Activated naive CD8-positive, alpha-beta T cell treated with anti-CD3 and anti-CD28 coated beads, Interleukin-2, amount 10 ng/mL, durations not matched to agents 7 days and 5 days (primary cell): Measurements from ENCODE around the gene ZDBF2. TPM values are rescaled to one million over a fixed set of nuclear protein-coding genes. Genes with fewer than 3 reads are reported as not detected.
"Not testable (repeated sequence)": the region's sequence is repeated elsewhere in the genome, so short reads cannot be mapped to it uniquely, and the experiment has no call there.

ENCODE experiments used
- ATAC-seq: fragments of 150-1000 bp; cut with Tn5 transposase; one replicate; pipeline ENCODE4 v1.10.0; 2021; ENCODE audit warnings: low read depth, moderate library complexity
- POLR2A ChIA-PET: fragments of 350-600 bp; sonication (Branson Sonifier 250); formaldehyde crosslinking; loops from one replicate; lab custom pipeline; 2021; ENCODE audit warnings: antibody characterized with exemption; lab: Charles Lee
- DNase-seq: peaks from one replicate; pipeline ENCODE4 v3.0.0; 2021
- H3K27ac Mint-ChIP-seq: one replicate; pipeline ENCODE4 v1.8.0; 2022; ENCODE audit warnings: mild to moderate bottlenecking, mixed read lengths
- H3K27me3 Mint-ChIP-seq: one replicate; pipeline ENCODE4 v1.8.0; 2022; ENCODE audit warnings: mild to moderate bottlenecking, moderate library complexity, mixed read lengths
- H3K36me3 Mint-ChIP-seq: one replicate; pipeline ENCODE4 v1.8.0; 2021; ENCODE audit warnings: mild to moderate bottlenecking, mixed read lengths
- H3K4me1 Mint-ChIP-seq: one replicate; pipeline ENCODE4 v1.8.0; 2021; ENCODE audit warnings: mixed read lengths
- H3K4me3 Mint-ChIP-seq: one replicate; pipeline ENCODE4 v1.8.0; 2022; ENCODE audit warnings: mild to moderate bottlenecking, moderate library complexity, mixed read lengths
- H3K9me3 Mint-ChIP-seq: one replicate; pipeline ENCODE4 v1.8.0; 2021; ENCODE audit warnings: mixed read lengths
- total RNA-seq, 2 experiments: library from RNA; stranded (reverse); gene quantifications; one replicate each; pipeline ENCODE4 v1.2.3, GENCODE V29; 2021

Gene ZDBF2
- total RNA-seq, 2 experiments from 2014 or later = 10.7 to 12.8 TPM

DNA sequence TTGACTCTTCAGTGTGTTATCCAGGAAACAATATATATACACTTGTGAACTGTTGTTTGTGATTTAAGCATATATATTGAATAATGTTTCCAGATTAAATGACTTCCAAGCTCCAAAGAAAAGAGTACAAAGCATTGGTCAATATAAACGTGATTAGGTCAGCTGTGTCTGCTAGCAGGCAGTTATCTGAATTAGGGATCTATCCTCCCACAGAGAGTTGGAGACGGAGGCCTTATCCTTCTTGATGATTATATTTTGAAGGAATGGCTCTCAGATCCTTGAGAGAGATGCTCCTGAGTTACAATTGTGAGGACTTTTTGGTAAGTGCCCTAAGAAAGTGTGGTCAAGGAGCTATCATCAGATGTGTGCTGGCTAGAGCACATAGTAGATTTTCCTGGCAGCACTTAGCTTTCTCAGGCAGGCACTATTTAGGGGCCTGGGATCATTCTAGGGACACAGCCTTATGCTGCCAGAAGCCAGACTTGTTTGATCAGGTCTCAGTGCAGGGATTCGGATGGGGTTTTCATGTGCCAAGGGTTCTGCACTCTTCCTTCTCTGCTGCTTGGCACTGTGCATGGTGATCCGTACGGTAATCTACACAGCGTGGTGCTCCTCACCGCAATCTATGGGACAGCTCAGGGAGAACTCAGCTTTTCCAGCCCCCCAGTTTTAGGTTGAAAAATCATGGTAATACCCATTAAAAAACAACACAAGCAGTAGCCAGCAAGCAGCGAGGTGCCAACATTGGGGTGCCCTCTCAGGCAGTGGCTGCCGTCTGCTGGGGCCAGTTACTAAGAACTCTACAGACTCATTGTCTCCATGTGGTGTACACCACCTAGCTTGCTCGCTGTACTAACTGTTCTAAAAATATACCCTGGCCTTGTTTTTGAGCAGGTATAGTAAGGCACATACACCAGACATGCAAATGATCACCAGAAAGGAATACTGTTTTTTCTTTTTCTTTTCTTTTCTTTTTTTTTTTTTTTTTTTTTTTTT lies 8.0 kb upstream of the ZDBF2 start:
- DNase-seq = no peak
- no peak for ATAC-seq
- no peak overlapping the region for H3K4me3 Mint-ChIP-seq
- H3K27ac Mint-ChIP-seq = no peak overlapping the region
- H3K4me1 Mint-ChIP-seq = peaks cover 6% of the 10 kb centered on the region
- H3K9me3 Mint-ChIP-seq = no peaks in the 10 kb centered on the region
- POLR2A ChIA-PET = no interaction called here
- H3K36me3 Mint-ChIP-seq = no peaks in the 10 kb centered on the region
- H3K27me3 Mint-ChIP-seq = peaks cover 78% of the 10 kb centered on the region

DNA sequence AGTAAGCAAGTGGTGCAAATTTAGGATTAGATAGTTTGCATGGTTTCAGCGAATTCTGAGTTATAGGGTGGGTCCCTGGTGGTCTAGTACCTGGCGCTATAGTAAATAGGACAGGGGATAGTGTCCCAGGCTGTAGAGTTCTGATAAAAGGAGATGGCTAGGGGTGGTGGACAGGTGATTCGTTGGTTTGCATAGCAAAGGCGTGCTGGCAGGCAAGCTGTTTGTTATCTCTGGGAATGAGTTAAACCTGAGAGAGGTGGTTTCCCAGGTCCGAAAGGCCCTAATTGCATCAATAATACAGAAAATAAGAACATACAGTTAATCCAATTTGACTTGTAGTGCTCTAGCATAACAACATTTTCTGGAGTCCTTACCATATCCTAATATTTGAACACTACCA lies 6.9 kb upstream of the ZDBF2 start:
- Mint-ChIP-seq H3K27ac (no peak overlapping the region), H3K9me3 (no peaks in the 10 kb centered on the region), H3K36me3 (no peaks in the 10 kb centered on the region), H3K4me3 (no peak overlapping the region), H3K27me3 (peaks cover 78% of the 10 kb centered on the region), H3K4me1 (peaks cover 6% of the 10 kb centered on the region)
- no peak for ATAC-seq
- no peak for DNase-seq
- POLR2A ChIA-PET = no interaction called here

DNA sequence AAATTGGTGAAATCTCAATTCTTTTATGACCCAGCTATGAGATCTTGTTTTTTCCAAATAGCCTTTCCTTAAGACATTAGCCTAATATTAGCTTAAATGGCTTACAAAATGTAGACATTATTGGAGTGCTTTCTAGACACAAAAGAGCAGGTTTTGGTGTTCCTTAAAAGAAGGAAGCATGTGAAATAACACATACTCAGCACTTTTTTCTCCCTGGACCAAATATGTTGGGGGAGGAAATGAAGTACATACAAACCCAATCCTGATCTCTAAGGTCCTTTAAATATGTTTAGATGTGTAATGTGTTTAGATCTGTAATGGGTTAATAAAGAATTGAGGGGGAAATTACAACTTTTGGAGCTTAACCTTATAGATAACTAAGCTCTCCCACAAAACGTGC lies 3.4 kb upstream of the ZDBF2 start:
- no peaks in the 10 kb centered on the region for H3K36me3 Mint-ChIP-seq
- H3K9me3 Mint-ChIP-seq = no peaks in the 10 kb centered on the region
- peaks cover 12% of the 10 kb centered on the region for H3K4me1 Mint-ChIP-seq
- H3K27me3 Mint-ChIP-seq = peaks cover 67% of the 10 kb centered on the region
- no peak for ATAC-seq
- DNase-seq = no peak
- no peak overlapping the region for H3K27ac Mint-ChIP-seq
- no peak overlapping the region for H3K4me3 Mint-ChIP-seq
- POLR2A ChIA-PET = no interaction called here

GRCh38 chr2:206273905-206274304 lies 558 bp upstream of the ZDBF2 start:
- H3K27ac Mint-ChIP-seq = peak overlapping the region; percentile 4
- H3K36me3 Mint-ChIP-seq = no peaks in the 10 kb centered on the region
- no peak for ATAC-seq
- peaks cover 14% of the 10 kb centered on the region for H3K4me1 Mint-ChIP-seq
- POLR2A ChIA-PET = interaction anchor here (0.5 kb wide), 1 partner anchor 24 kb away, joined by 4 read pairs; no protein-coding TSS in a partner anchor
- H3K27me3 Mint-ChIP-seq = peaks cover 57% of the 10 kb centered on the region
- DNase-seq = no peak
- no peaks in the 10 kb centered on the region for H3K9me3 Mint-ChIP-seq
- H3K4me3 Mint-ChIP-seq = peak overlapping the region; percentile 86

DNA sequence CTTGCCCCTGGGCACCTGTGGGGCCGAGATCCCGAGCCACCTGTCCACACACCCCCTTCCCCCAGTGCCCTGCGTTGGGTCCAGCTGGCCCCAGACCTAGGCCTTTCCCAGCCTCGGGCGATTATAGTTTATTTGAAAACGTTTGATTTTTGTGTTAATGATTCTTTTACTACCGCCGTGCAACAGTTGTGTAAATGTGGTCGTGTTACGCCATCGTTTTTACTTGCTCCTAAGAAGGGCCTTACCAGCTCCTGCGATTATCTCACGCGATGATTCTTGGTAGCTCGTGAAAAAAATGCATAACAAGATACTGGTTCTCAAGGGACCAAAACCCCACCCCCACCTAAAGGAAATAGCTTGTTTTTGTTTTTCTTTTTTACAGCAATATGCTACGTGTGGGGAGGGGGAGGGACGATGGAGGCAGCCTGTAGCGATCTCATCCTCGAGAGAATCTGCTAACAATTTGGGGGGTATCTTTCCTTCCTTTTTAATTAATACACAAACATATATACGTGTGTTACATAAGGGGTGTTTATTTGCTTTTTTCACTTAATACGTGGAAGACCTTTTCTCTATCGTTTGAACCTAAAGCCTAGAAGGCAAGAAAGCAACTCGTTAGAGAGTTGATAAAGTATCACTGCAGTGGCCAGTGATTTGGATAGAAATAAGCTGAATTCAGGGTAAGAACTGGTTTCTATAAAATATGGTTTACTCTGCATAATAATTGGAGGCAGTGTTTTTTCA lies 1.0 kb downstream of the ZDBF2 start:
- Mint-ChIP-seq H3K27ac (peak overlapping the region; percentile 78), H3K4me1 (peaks cover 14% of the 10 kb centered on the region), H3K27me3 (peaks cover 49% of the 10 kb centered on the region), H3K4me3 (peak overlapping the region; percentile 88), H3K36me3 (no peaks in the 10 kb centered on the region), H3K9me3 (no peaks in the 10 kb centered on the region)
- DNase-seq = no peak
- ATAC-seq = peak; percentile 19
- POLR2A ChIA-PET = interaction anchor here (0.6 to 1.3 kb wide), 2 partner anchors 115 to 370 kb away, joined by 4 read pairs; partner anchors contain the start of gene EEF1B2

DNA sequence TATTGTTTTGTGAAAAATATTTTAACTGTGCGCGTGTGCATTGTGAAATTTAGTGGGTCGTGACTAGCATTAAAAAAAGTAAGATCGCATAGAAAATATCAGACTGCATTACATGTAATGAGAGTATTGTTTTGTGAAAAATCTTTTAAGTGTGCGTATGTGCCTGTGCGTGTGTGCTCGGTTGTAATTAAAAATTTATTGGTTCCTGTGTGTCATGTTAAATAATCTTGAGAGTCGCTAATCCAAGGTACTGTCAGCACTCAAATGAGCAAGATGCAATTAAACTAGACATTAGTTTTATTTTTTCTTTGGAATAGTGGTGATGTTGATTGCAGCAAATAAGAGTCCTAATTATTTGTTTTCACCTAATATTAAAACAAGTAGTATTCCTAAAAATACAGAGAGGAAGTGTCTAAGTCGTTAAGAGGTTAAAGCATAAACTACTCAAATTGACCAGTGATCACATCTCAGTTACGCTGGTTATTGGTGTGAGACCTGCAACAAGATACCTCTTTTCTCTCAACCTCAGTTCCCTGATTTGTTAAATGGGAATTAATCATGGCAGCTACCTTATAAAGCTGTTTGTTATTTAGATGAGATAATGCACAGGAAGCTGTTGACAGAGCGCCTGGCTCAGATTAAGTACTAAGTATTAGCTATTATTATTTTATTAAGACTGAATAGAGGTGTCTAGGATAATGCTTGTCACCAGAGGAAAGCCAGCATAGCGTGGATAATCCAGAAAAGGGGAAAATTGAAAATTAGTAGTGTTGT lies 1.9 kb downstream of the ZDBF2 start:
- DNase-seq = no peak
- H3K4me3 Mint-ChIP-seq = peak overlapping the region; percentile 88
- no peak for ATAC-seq
- no peaks in the 10 kb centered on the region for H3K9me3 Mint-ChIP-seq
- peaks cover 45% of the 10 kb centered on the region for H3K27me3 Mint-ChIP-seq
- no peak overlapping the region for H3K27ac Mint-ChIP-seq
- no peaks in the 10 kb centered on the region for H3K36me3 Mint-ChIP-seq
- POLR2A ChIA-PET = interaction anchor here (1.3 kb wide), 1 partner anchor 116 kb away, joined by 4 read pairs; the partner anchor contains the start of gene EEF1B2
- peaks cover 14% of the 10 kb centered on the region for H3K4me1 Mint-ChIP-seq

GRCh38 chr2:206277503-206277902 lies 3.0 kb downstream of the ZDBF2 start:
- Mint-ChIP-seq H3K9me3 (no peaks in the 10 kb centered on the region), H3K4me3 (no peak overlapping the region), H3K4me1 (peaks cover 14% of the 10 kb centered on the region), H3K36me3 (peaks cover 5% of the 10 kb centered on the region), H3K27ac (no peak overlapping the region), H3K27me3 (peaks cover 36% of the 10 kb centered on the region)
- POLR2A ChIA-PET = no interaction called here
- ATAC-seq (no peak), DNase-seq (no peak)

- H3K27me3 Mint-ChIP-seq = peaks cover 4% of the 10 kb centered on the region
- H3K4me3 Mint-ChIP-seq = no peak overlapping the region
- peaks cover 24% of the 10 kb centered on the region for H3K36me3 Mint-ChIP-seq
- no peaks in the 10 kb centered on the region for H3K4me1 Mint-ChIP-seq
- POLR2A ChIA-PET = no interaction called here
- H3K27ac Mint-ChIP-seq = no peak overlapping the region
- H3K9me3 Mint-ChIP-seq = peaks cover 3% of the 10 kb centered on the region
- no peak for DNase-seq
- ATAC-seq = no peak
Observed at GRCh38 chr2:206282746-206283145, 8.3 kb downstream of the ZDBF2 start.

GRCh38 chr2:206287197-206287596 lies 12.7 kb downstream of the ZDBF2 start:
- Mint-ChIP-seq H3K36me3 (peaks cover 35% of the 10 kb centered on the region), H3K4me1 (no peaks in the 10 kb centered on the region), H3K27me3 (no peaks in the 10 kb centered on the region), H3K27ac (no peak overlapping the region), H3K9me3 (peaks cover 3% of the 10 kb centered on the region), H3K4me3 (no peak overlapping the region)
- no peak for ATAC-seq
- DNase-seq = no peak
- POLR2A ChIA-PET = no interaction called here

DNA sequence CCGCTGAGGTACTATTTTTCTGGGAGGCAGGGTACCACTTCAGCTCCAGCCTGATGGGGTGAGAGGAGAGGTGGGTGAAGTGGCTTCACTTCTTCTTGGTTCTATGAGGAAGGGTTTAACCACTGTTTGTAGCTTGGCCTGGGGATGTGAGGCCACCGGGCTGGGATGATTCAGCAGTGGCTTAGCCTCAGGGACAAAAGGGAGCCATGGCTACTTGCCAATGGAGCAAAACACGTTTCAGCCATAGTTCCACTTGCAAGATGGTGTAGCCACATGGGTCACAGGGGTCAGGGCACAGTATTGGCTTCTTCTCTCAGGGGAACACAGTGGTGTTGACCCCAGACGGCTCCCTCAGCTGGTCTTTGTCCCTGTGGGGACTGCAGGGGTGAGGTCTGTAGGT lies 14.9 kb downstream of the ZDBF2 start:
- no peaks in the 10 kb centered on the region for H3K4me1 Mint-ChIP-seq
- no peak overlapping the region for H3K27ac Mint-ChIP-seq
- H3K9me3 Mint-ChIP-seq = peaks cover 3% of the 10 kb centered on the region
- peaks cover 2% of the 10 kb centered on the region for H3K27me3 Mint-ChIP-seq
- H3K4me3 Mint-ChIP-seq = no peak overlapping the region
- H3K36me3 Mint-ChIP-seq = peaks cover 25% of the 10 kb centered on the region
- DNase-seq = no peak
- POLR2A ChIA-PET = no interaction called here
- no peak for ATAC-seq

- H3K9me3 Mint-ChIP-seq = peaks cover 2% of the 10 kb centered on the region
- H3K36me3 Mint-ChIP-seq = peaks cover 5% of the 10 kb centered on the region
- no peak overlapping the region for H3K27ac Mint-ChIP-seq
- DNase-seq (no peak), ATAC-seq (no peak)
- H3K4me1 Mint-ChIP-seq = no peaks in the 10 kb centered on the region
- H3K27me3 Mint-ChIP-seq = peaks cover 2% of the 10 kb centered on the region
- H3K4me3 Mint-ChIP-seq = no peak overlapping the region
- POLR2A ChIA-PET = no interaction called here
Observed at GRCh38 chr2:206296128-206296527, 21.7 kb downstream of the ZDBF2 start.

- POLR2A ChIA-PET, H3K27me3 Mint-ChIP-seq, DNase-seq, H3K27ac Mint-ChIP-seq, H3K4me3 Mint-ChIP-seq, ATAC-seq, H3K9me3 Mint-ChIP-seq, H3K4me1 Mint-ChIP-seq, H3K36me3 Mint-ChIP-seq: not testable (repeated sequence)
Observed at GRCh38 chr2:206299608-206300007, 25.1 kb downstream of the ZDBF2 start.
